HG02970 (cell line): ENCODE measurements around the gene MACIR.

Experiments used
- ATAC-seq: cut with Tn5 transposase; IDR thresholded peaks from one replicate; pipeline ENCODE4 v1.9.1; 2021; ENCODE audit warnings: mild to moderate bottlenecking, moderate library complexity, moderate number of reproducible peaks; ENCODE audit not compliant: unreplicated experiment, low FRiP score

Gene MACIR

DNA sequence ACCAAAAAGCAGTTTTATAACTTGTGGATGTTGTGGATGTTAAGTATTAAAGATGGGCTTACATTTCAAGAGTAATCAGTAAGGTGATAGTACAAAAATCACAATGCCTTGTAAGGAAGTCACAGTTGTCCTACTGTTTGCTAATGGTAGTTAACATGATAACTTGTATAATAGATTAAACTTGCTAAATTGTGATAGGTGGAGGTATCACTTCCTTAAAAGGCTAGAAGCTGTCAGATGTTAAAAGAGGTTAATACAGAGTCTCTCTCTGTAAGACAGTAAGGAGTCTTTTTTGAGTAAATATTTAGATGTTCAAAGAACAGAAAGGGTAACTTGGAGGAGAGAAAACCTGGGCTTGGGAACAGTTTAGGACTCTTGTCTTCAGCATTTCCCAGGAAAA lies 14.2 kb upstream of the MACIR start:
- no peak for ATAC-seq

DNA sequence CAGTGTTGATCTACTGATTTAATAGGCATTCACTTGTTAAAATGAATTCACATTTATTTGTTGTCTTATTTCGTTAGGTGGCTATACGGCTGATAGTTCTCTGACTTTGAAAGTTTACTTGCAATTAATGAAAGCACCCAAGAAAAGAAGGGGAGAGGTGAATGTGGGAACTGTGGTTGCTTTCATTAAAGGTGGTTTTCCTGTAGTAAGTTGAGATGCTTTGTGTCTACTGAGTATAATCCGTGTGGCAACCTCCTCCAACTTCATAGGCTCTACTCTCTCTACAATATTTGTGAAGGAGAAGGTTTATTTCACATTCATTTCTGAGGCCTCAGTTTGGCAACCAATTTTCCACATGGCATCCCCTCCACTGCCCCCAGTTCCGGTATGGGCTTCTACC lies 12.8 kb upstream of the MACIR start:
- ATAC-seq: no peak

DNA sequence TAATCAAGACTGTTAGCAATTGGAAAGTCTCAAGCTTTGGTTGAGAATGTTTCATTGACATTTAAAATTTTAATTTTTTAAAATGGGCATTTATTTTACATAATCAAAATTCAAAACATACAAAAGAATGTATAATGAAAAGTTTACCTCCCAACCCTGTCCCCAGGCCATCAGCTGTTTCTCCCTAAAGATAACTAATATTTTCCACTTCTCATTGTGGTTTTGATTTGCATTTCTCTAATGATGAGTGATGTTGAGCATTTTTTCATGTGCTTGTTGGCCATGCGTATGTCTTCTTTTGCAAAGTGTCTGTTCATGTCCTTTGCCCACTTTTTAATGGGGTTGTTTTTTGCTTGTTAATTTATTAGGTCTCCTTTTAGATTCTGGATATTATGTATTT lies 11.4 kb upstream of the MACIR start:
- ATAC-seq: no peak

DNA sequence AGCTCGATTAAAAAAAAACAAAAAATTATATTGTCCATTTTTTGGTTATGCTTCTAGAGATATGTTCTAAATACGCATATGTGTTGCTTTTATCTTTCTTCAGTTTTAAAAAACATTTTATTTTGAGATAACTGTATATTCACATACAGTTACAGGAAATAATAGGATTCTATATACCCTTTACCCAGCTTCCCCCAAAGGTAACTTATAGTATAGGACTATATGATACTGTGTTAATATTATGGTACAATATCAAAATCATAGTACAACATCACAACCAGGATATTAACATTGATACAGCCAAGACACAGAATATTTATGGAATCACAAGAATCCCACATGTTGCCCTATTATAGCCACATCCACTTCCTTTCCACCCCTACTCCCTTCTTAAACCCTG lies 9.5 kb upstream of the MACIR start:
- ATAC-seq: no peak

DNA sequence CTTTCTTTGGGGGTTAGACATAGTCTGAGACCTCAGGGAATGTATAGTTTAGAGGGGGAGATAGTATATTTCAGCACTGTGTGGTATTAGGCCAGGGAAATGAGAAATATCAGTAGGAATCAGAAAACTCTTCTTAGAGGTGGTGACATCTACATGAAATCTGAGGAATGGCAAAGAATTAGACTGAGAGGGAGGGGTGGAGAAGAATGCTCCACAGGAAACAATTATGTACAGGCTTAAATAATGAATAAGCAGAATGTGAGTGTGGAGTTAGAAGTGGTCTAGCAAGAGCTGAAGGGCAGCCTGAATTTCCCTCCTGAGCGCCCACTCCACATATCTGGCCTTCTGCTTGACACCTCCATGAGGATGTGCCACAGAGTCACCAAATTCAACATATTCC lies 3.6 kb upstream of the MACIR start:
- no peak for ATAC-seq

DNA sequence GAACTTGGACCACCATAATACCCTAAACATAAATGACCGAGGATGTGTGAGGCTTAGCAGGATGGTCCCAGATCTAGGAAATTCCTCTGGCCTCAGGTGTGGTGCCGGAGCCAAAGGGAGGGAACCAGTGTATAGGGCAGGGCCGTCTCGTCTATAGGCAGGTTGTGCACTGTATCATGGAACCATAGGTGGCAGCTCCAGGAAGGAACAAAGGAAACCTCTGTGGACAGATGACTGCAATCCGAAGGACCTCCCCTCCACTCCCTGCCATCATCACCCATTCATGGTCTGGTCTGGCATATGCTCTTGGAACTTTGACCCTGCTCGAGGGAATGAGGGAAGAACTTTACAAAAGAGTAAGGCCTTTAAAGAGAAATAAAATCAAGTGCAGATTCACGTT lies 2.9 kb upstream of the MACIR start:
- ATAC-seq: no peak

DNA sequence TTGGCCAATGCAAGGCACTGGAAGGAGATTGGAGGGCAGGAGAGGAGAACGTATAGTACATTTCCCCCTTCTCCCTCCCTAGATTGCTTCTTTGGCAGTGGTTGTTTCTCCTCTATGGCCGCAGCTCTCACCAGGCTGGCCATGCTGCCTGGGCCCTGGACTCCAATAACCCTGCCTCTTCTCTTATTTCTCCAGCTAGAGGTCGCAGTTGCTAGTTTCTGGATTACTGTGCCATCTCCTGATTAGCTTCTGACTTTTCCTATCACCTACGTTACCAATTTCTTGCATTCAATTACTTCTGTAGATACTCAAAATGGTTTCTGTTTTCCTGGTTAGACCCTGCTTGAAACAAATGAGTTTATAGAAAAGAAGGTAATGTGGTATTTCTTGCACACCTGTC lies 2.4 kb upstream of the MACIR start:
- no peak for ATAC-seq

DNA sequence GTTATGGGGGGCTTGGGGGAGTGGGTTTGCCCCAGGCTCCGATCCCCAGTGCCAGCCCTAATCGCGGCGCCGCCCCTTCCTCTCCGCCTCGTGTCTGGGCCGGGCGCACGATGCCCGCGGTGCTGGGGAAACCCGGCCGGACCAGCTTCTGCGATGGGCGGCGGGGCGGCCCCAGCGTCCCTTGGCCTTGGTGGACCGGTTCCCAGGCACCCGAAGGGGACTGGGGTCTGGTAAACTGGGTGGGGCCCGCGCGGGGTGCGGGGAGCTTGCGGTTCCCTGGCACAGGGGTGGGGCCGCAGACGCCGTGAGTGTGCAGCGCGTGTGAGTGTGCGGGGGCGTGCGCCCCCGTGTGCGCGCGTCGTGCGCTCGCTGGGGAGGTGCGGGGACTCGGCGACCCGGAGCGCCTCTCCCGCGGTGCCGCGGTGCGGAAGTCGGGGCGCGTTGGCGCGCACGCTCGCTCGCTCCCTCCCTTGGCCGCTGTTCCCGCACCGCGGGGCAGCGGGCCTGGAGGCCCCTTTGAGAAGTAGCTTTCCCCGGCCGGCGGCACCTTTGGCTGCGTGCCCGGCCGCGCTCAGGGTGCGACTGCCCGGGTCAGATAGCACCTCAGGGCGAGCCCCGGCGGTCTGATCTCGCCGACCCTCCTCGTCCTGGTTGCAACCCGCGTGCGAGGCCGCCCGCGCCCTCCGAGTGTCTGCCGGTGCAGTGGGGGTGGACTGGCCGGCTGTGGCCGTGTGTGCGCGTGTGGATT lies 568 bp downstream of the MACIR start:
- ATAC-seq: peak; percentile 41

DNA sequence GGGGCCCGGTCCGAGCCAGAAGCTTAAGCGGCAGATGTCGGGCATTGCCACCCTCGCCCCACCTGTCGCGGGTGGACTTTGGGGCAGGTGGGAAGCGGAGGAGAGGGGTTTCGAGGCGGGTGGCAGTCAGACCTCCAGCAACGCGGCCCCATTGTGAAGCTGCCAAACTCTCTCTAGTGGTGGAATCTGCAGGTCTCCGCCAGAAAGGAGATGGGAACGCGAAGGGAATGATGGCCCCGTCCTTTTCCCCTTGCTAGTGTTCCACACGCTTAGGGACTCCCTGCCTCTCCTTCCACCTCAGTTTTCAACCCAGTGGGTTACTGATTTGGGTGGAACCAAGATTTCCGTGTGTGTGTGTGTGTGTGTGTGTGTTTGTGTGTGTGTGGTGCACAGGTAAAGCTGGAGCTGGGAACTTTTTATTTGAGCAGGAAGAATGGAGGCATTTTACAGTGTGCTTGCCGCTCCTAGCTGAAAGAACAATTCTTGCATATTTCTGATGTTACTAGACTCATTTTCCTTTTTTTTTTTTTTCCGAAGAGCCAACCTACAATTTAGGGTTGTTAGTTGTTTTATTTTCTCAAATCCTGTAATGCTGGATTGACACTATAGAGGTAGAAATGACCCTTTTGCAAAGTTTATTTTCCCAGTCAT lies 1.3 kb downstream of the MACIR start:
- no peak for ATAC-seq

DNA sequence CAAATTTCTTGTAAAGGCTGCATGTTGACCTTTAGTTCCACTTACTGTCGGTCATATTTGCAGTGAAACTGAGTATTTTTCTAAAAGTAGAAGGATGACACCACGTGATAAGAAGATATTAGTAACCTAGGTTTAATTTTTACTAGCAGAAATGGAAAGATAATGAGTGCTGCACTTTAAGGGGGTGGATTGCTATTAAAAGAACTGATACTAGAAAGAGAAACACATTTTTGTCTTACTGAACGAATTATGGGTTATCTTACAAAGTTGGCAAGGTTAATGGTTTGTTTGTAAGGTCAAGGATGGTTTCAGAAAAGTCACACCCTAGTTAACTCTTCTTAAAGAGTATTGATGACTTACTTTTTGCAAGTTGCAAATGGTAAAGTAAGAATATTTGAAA lies 2.4 kb downstream of the MACIR start:
- ATAC-seq: peak; percentile 23

DNA sequence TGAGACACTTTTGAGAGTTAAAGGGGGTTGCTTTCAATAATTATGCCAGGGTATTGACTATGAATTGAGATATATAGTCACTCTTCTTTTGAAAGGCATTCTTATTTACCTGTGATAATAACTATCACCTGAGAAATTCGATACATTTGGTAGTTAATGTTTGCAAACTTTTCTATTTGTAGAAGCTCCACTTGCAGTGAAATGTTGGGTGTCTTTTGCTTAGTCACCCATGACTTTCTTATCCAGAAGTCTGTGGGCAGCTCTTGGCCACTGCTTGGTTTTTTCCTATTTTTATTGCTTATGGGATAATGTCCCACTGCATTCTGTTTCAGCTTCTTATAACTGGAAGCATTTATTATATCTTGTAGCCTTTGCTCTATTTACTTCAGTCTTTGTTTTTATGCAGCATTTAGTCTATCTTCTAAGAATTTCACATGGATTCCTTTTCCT lies 3.9 kb downstream of the MACIR start:
- ATAC-seq: no peak

DNA sequence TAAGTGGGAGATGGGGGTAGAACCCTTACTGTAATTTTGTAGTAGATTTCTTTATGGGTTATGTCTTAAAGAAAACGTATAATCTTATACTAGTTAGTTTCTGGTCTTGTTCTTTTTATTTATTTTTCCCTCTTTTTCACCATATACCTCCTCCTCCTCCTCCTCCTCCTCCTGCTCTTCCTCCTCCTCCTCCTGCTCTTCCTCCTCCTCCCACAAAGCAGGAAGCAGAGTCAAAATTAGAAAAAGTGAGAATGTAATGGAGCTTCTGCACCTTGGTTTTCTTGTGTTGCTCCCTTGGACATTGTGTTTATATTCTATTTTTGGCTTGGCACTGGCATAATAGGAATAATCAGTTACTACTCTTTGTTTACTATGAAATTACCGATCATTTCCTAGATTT lies 4.5 kb downstream of the MACIR start:
- no peak for ATAC-seq

DNA sequence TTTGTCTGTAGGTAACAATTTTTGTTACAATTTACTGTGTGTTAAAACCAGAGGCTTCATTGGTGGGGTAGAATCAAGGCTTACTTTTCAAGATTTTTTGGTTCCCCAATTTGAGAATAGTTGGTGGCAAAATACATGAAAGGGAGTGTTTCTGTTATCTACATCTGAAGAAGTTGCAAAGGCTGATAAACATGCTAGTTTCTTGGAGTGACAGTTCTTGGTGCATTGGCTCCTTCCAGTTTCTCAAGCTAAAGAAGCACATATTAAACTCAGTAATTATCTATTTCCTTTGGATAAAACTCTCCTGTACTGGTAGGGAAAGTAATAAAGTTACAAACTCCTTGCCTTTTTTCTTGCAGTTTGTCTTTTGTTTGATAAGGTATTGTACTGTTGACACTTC lies 5.9 kb downstream of the MACIR start:
- ATAC-seq: no peak

DNA sequence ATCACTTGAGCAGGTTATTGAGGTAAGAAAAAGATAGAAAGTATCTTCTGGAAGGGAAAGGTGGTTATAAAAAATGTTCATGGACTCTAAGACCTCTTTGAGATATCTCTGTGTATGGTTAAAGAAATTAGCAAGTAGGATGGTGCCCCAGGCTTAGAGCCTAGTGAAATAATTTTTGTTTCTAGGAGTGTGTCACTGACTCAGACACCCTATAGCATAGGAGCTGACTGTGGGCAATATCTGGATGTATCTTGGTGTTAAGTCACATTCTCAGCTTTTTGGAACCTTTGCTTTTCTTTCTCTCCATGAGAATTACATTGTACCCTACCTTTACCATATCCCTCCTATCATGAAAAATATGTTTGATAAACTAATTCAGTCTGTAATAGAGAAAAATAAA lies 12.0 kb downstream of the MACIR start:
- no peak for ATAC-seq

DNA sequence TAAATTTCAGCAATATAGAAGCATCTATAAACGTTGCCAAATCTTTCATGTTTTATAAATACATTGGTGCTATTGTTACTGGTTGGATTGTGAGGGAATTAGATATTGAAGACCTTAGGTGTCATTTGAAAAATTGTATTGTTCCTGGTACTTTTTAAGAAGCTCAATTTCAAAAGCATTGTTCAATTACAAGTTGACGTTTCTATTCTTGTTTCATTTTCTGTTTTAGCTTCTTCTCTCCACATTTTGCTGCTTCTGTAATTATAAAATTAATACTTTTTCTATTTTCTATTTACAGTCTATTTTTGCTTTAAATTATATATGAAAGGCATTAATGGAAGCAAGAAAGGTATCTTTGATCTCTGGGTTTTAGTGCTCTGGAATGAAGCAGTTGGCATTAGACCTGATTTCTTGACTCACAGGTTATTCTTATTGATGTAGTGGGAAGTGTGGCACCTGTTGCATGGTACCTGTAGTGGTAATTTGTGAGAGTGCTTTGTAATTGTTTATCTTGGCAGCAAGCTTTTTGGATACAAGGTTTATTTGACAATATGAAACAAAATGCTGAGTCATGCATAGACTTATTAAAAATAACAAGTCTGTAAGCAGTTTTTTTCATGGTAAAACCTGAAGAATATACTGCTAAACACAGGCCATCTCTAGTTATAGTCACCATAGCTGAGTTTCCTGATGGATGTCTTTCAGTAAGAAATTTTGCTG lies 13.2 kb downstream of the MACIR start:
- ATAC-seq: no peak

DNA sequence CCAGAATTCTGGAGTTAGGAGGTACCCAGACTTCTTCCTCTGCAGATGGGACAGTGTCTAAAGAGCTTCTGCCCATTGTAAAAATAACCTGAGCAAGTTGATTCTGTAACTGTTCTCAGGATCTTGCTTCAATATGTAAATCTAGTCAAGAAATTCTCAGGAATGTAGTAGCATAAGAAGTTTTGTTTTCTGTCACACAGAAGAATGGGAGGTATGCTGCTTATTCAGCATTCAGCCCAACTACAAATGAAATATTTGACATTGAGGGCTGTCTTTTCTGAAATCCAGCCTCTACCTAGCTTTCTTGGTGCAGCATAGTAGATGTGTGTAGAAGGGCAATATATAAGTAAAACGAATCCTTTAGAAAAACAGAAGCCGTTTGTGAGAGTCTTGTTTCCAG lies 13.8 kb downstream of the MACIR start:
- ATAC-seq: no peak

DNA sequence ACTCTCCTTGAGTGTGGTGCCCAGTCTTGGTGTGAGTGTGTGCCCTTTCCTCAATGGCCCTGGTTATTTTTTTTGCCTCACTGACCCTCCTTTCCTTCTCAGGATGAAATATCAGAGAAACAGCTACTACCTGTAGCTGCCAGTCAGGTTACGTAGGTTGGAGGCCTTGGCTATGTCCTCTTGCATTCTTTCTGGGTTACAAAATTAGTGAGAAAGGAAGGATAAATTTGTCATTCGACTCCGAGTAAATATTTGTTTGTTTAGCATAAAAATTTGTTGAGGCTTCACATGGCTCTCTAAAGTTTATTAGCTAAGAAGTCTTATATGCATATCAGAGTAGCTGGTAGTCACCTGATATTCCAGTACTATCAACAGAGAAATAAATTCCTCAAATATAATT lies 15.4 kb downstream of the MACIR start:
- no peak for ATAC-seq

DNA sequence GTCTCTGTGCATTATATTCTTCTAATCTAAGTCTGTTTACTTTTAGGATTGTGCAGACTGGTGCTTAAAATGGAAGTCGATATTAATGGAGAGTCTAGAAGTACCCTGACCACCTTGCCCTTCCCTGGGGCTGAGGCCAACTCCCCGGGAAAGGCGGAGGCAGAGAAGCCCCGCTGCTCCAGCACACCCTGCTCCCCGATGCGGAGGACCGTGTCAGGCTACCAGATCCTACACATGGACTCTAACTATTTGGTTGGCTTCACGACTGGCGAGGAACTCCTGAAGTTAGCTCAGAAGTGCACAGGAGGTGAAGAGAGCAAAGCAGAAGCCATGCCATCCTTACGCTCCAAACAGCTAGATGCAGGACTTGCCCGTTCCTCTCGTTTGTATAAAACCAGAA lies 17.3 kb downstream of the MACIR start:
- no peak for ATAC-seq

DNA sequence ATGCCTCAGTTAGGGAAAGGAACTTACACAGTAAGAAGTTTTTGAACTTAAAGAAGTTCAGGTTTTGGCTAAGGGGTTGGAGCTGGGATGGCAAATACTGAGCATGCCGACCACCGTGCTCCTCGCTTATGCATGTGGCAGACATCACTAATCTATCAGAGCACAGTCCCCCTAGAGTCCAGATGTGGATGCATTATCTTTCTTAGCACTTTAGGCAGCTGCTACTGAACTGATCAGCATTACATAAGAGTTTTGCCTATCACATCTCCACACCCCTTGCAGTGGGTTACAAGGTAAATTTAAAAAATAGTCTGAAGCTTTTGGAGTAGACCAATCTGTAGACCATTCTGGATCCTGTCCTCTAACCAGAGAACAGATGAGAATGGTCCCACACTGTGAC lies 22.4 kb downstream of the MACIR start:
- ATAC-seq: no peak

DNA sequence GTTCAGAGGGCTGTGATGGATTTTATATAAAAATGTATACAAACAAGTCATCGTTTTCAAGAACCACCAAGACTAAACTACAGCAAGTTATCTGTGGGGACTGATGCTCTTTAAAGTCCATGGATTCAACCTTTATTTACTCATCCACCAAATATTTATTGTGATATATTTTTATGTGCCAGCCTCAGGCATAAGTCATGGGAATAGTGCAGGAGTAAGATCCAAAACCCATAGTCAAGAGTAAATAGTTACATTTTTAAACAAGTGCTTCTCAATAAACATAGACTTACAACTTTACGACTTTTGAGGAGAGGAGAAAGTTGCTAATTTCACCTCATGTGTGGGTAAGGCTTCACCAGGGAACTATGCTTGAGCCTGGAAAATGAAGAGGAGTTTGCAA lies 24.6 kb downstream of the MACIR start:
- ATAC-seq: no peak

DNA sequence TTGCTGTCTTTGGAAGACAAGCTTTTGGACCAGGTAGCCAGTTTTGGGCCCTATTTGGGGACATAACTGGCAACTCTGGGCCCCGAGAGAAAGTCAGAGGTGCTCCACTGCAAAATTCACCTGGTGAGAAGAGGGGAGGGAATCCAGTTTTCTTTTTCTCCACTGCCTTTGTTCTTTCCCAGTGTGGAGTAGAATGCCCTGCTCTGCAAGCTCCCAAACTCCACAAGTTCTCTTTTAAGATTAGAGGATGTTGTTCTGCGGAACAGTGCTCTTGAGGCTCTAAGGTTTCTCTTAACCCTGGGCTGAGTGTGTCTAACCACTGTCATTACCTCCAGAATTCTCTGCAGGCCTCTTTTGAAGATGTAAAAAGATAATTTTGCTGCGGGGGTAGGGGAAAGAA lies 25.3 kb downstream of the MACIR start:
- ATAC-seq: no peak

DNA sequence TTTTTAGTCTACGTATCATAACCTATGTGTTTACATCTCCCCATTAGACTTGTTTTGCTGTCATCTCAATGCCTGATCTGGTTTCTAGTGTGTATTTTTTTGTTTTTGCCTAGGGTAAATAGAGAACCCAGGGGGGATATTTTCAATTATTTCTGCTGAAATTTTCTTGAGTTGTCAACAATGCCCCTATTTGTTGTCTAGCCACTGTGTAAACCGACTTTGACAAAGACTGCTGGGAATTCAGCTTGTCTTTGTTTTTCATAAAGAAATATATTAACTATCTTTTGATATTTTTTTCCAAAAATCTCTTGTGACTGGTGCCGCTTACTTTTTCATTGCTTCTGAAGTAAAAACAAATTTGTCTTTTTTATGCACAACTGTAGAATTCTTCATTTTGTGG lies 28.1 kb downstream of the MACIR start:
- no peak for ATAC-seq
